PC-3 (cell line): ENCODE data around the gene CACNA1D.

Experiments used
- EZH2phosphoT487 ChIP-seq: fragments of 300-600 bp; sonication (generic); IDR thresholded peaks from 2 replicates; pipeline ENCODE4 v1.6.1; 2018; ENCODE audit warnings: mild to moderate bottlenecking, antibody characterized with exemption, low read length, borderline replicate concordance
- TF ChIP-seq, protein P1 (sequence below): fragments of 300-600 bp; sonication (generic); conservative IDR thresholded peaks from 2 replicates; pipeline ENCODE4 v1.5.1; 2017; ENCODE audit warnings: antibody characterized with exemption, low read depth, mild to moderate bottlenecking, low read length

DNA sequence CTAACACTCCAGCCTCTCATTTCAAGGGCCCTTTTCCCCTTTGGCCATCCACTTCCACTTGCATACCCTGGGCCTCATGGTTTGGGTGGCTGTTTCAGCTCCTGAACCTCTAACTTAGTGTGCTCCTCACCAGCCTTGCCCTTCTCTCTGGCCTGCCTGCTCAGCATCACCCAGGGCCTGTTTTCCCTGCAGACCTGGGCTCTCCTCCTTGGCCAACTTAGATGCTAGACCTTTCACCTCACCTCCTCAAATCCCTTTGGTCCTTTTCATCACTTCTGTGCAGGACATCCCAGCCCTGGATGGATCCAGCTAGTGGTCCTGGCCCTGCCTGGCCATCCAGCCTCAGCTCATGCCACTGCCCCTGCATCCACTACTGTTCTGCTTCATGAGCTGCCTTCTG, 95.4 kb downstream of the CACNA1D start:
- TF ChIP-seq, protein P1, sequence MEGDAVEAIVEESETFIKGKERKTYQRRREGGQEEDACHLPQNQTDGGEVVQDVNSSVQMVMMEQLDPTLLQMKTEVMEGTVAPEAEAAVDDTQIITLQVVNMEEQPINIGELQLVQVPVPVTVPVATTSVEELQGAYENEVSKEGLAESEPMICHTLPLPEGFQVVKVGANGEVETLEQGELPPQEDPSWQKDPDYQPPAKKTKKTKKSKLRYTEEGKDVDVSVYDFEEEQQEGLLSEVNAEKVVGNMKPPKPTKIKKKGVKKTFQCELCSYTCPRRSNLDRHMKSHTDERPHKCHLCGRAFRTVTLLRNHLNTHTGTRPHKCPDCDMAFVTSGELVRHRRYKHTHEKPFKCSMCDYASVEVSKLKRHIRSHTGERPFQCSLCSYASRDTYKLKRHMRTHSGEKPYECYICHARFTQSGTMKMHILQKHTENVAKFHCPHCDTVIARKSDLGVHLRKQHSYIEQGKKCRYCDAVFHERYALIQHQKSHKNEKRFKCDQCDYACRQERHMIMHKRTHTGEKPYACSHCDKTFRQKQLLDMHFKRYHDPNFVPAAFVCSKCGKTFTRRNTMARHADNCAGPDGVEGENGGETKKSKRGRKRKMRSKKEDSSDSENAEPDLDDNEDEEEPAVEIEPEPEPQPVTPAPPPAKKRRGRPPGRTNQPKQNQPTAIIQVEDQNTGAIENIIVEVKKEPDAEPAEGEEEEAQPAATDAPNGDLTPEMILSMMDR = no peak
- no peak for TF ChIP-seq EZH2phosphoT487
